HepG2 (cell line): ENCODE data around the gene ZDHHC16. TPM values are rescaled to one million over a fixed set of nuclear protein-coding genes. Genes with fewer than 3 reads are reported as not detected.

Source experiments
- AHDC1 ChIP-seq: sonication (generic); formaldehyde crosslinking; IDR thresholded peaks from 2 replicates; pipeline ENCODE4 v1.5.1; 2020; ENCODE audit warnings: mild to moderate bottlenecking, missing genetic modification reagents, borderline replicate concordance
- ATAD3A ChIP-seq: sonication (generic); formaldehyde crosslinking; IDR thresholded peaks from 2 replicates; pipeline ENCODE4 v1.4.0; 2020; ENCODE audit warnings: missing genetic modification reagents
- BRD4 ChIP-seq: sonication (generic); formaldehyde crosslinking; IDR thresholded peaks from 2 replicates; pipeline ENCODE4 v1.4.0; 2020; ENCODE audit warnings: missing genetic modification reagents
- CHD4 ChIP-seq: fragments of 200-600 bp; sonication (generic); IDR thresholded peaks from 2 replicates; pipeline ENCODE4 v1.7.0; 2017; ENCODE audit warnings: mild to moderate bottlenecking, low read length, borderline replicate concordance
- DR1 ChIP-seq: sonication (generic); formaldehyde crosslinking; IDR thresholded peaks from 2 replicates; pipeline ENCODE4 v1.8.0; 2021; ENCODE audit warnings: mild to moderate bottlenecking, missing genetic modification reagents, inconsistent platforms
- FOXO4 ChIP-seq: sonication (generic); formaldehyde crosslinking; conservative IDR thresholded peaks from 2 replicates; pipeline ENCODE4 v1.8.1; 2023; ENCODE audit warnings: missing genetic modification reagents
- GATA4 ChIP-seq: sonication (generic); IDR thresholded peaks from 2 replicates; pipeline ENCODE4 v1.6.1; 2016; ENCODE audit warnings: antibody characterized with exemption, low read depth, borderline replicate concordance
- HMGA1 ChIP-seq: sonication (generic); formaldehyde crosslinking; conservative IDR thresholded peaks from 2 replicates; pipeline ENCODE4 v1.4.0; 2020; ENCODE audit warnings: missing genetic modification reagents
- HNRNPLL ChIP-seq: fragments of 200-400 bp; formaldehyde crosslinking; IDR thresholded peaks from 2 replicates; pipeline ENCODE4 v1.6.1; 2017; ENCODE audit warnings: mild to moderate bottlenecking, low read depth, low read length; ENCODE audit not compliant: poor library complexity, severe bottlenecking
- HOXA5 ChIP-seq: sonication (generic); formaldehyde crosslinking; IDR thresholded peaks from 2 replicates; pipeline ENCODE4 v1.4.0; 2020; ENCODE audit warnings: missing genetic modification reagents
- TARDBP ChIP-seq: sonication (generic); formaldehyde crosslinking; IDR thresholded peaks from 2 replicates; pipeline ENCODE4 v1.8.0; 2022; ENCODE audit warnings: mild to moderate bottlenecking, missing genetic modification reagents
- ZNF577 ChIP-seq: sonication (generic); formaldehyde crosslinking; IDR thresholded peaks from 2 replicates; pipeline ENCODE4 v1.4.0; 2020; ENCODE audit warnings: mild to moderate bottlenecking, low read depth, missing genetic modification reagents, borderline replicate concordance
- ZNF644 ChIP-seq: IDR thresholded peaks from 2 replicates; pipeline ENCODE4 v1.6.1; 2016; ENCODE audit warnings: low read depth
- ZNF761 ChIP-seq: sonication (generic); formaldehyde crosslinking; conservative IDR thresholded peaks from 2 replicates; pipeline ENCODE4 v1.4.0; 2020; ENCODE audit warnings: mild to moderate bottlenecking, missing genetic modification reagents
- ZNF766 ChIP-seq: sonication (generic); formaldehyde crosslinking; IDR thresholded peaks from 2 replicates; pipeline ENCODE4 v1.5.0; 2020; ENCODE audit warnings: missing genetic modification reagents, borderline replicate concordance
- polyA plus RNA-seq, 8 experiments: library from polyadenylated mRNA; depleted of rRNA in 3 of 8; stranded (reverse) in 7 of 8; unstranded in 1 of 8; fragments of >200 nt; fragmentation: Illumina TruSeq in 4 of 8; extraction: Trizol in 4 of 8; gene quantifications; 2 replicates each; pipeline versions ENCODE4 v1.2.1 to v1.2.3, GENCODE V29; 2011 to 2016; ENCODE audit warnings: low read depth in 4 of 8, missing spikeins in 1 of 8, mixed read lengths in 1 of 8; ENCODE audit not compliant: insufficient read depth in 1 of 8
- total RNA-seq, 5 experiments: library from RNA; depleted of rRNA; stranded (reverse); fragments of >200 nt; fragmentation: Illumina TruSeq; extraction: Trizol; gene quantifications; 2 replicates each; pipeline ENCODE4 v1.2.3, GENCODE V29; 2016; ENCODE audit warnings: low read depth in 1 of 5
- TF ChIP-seq, protein P1 (sequence below): sonication (generic); formaldehyde crosslinking; conservative IDR thresholded peaks from 2 replicates; pipeline ENCODE4 v1.4.0; 2020; ENCODE audit warnings: missing genetic modification reagents
- TF ChIP-seq, protein P2 (sequence below): sonication (generic); formaldehyde crosslinking; IDR thresholded peaks from 2 replicates; pipeline ENCODE4 v1.5.1; 2020; ENCODE audit warnings: mild to moderate bottlenecking, missing genetic modification reagents, borderline replicate concordance

Gene ZDHHC16
- total and polyA plus RNA-seq, 2 of the 13 experiments (the other 11 are each of a cell fraction or from before 2014, with no cell fraction given) = 40.8 to 41.8 TPM

DNA sequence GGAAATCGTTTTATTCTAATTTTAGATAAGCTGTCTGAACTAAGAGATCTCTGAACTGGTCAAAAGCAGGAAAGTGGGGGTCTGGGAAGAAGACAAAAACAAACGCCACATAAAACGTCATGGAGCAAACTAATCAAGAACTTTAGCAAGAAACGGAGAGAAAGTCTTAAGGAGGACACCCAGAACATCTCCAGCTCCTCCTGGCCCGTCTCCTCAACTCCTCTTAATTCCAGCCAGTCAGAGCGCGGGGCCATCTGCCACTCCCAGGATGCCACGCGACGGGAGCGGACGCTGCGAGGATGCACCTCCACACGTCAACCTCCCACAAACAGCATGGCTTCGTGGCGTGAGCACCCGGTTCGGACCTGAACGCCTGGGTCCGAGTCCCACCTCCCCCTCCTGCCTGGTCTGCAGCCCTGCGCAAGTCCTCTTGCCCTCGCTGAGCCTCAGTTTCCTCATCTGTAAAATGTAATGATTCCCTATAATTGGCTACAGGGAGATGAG is 51.6 kb downstream of the ZDHHC16 start (continued):
- TF ChIP-seq, protein P1, sequence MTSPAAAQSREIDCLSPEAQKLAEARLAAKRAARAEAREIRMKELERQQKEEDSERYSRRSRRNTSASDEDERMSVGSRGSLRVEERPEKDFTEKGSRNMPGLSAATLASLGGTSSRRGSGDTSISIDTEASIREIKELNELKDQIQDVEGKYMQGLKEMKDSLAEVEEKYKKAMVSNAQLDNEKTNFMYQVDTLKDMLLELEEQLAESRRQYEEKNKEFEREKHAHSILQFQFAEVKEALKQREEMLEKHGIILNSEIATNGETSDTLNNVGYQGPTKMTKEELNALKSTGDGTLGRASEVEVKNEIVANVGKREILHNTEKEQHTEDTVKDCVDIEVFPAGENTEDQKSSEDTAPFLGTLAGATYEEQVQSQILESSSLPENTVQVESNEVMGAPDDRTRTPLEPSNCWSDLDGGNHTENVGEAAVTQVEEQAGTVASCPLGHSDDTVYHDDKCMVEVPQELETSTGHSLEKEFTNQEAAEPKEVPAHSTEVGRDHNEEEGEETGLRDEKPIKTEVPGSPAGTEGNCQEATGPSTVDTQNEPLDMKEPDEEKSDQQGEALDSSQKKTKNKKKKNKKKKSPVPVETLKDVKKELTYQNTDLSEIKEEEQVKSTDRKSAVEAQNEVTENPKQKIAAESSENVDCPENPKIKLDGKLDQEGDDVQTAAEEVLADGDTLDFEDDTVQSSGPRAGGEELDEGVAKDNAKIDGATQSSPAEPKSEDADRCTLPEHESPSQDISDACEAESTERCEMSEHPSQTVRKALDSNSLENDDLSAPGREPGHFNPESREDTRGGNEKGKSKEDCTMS (CRISPR knock-in tag) = no peak
- TF ChIP-seq GATA4 (no peak), HMGA1 (CRISPR knock-in tag) (no peak), ZNF644 (CRISPR knock-in tag) (no peak), CHD4 (no peak), BRD4 (CRISPR knock-in tag) (no peak), DR1 (CRISPR knock-in tag) (no peak), HNRNPLL (peak; percentile 8), AHDC1 (0 out of 2 replicates have a peak, but pooled peaks have one; percentile 27), ZNF766 (CRISPR knock-in tag) (no peak), ZNF577 (CRISPR knock-in tag) (no peak), TARDBP (CRISPR knock-in tag) (peak; percentile 78), HOXA5 (CRISPR knock-in tag) (no peak), ATAD3A (CRISPR knock-in tag) (no peak), FOXO4 (CRISPR knock-in tag) (no peak), ZNF761 (CRISPR knock-in tag) (0 out of 2 replicates have a peak, but pooled peaks have one; percentile 71)
- TF ChIP-seq, protein P2, sequence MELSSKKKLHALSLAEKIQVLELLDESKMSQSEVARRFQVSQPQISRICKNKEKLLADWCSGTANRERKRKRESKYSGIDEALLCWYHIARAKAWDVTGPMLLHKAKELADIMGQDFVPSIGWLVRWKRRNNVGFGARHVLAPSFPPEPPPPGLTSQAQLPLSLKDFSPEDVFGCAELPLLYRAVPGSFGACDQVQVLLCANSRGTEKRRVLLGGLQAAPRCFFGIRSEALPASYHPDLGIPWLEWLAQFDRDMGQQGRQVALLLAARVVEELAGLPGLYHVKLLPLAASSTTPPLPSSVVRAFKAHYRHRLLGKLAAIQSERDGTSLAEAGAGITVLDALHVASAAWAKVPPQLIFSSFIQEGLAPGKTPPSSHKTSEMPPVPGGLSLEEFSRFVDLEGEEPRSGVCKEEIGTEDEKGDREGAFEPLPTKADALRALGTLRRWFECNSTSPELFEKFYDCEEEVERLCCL (CRISPR knock-in tag) = 0 out of 2 replicates have a peak, but pooled peaks have one; percentile 46
